ENCODE results near the gene TRIM44. TPM values are rescaled to one million over a fixed set of nuclear protein-coding genes. Genes with fewer than 3 reads are reported as not detected.

Gene TRIM44
- total and polyA plus RNA-seq, 10 of the 15 experiments (the other 5 are each of a cell fraction or from before 2014, with no cell fraction given): 6.7 to 93.0 (median 27.6) TPM

DNA sequence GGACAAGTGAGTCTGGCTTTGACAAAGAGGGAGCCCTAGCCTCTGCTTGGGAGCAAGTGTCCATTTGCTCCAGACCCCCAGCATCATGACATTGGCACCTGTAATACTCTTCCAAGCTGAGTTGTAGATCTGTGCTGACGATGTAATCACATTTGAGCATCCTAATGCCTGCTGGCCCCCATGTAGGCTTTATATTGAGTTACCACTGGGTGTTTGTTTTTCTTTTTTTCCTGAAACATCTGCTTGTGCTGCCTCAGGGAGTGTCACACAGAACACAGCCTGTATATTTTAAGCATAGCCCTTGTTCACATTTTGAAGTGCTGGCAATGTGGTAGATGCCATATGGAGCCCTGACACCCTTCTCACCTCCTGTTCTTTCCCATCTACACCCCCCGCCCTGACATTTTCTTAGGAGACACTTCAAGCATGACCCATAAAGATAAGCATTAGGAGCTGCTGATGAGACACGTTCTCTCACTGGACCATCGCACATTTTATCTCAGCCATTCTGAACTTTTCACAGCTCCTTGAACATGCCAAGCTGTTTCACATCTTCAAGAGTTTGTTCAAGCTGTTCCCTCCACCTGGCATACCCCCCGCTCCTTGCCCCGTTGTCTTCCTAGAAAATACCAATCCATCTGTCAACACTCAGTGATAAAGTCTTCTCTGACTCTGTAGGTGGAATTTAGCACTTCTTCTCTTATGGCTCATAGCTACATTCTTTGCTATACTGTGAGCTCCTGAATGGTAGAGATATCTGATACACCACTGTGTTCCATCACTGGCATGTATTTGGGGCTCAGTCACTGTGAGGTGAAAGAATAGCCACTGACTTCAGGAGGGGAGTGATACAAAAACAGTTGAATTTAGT lies 128.7 kb downstream of the TRIM44 start:
- no peaks in the 10 kb centered on the region for H3K27me3 ChIP-seq (replicated peaks in 1 of 2; ENCODE audit: control insufficient read depth in 2 of 2, insufficient read depth in 2 of 2, low read length in 1 of 2)
- H3K79me2 ChIP-seq (ENCODE audit: control insufficient read depth, insufficient read depth, low read length): peaks cover 4% of the 10 kb centered on the region
- H3K9ac ChIP-seq (ENCODE audit: control insufficient read depth, insufficient read depth, low read length): no peak overlapping the region
- BruUV-seq (replicated peaks): no TSS peak
- ATAC-seq (no peak), FAIRE-seq (no peak), DNase-seq (ENCODE audit: low read depth, low spot score) (no peak)
- H2AFZ ChIP-seq (ENCODE audit: control insufficient read depth, low read depth, low read length): no peak overlapping the region
- H3K4me2 ChIP-seq (ENCODE audit: control insufficient read depth, insufficient read depth): no peak overlapping the region
- 82% methylated on average over 6 of the region's 6 CpGs for WGBS (ENCODE audit: insufficient coverage, insufficient replicate concordance, low lambda C conversion rate, missing lambda C conversion rate)
- no peaks in the 10 kb centered on the region for H4K20me1 ChIP-seq (ENCODE audit: control insufficient read depth, insufficient read depth)
- H3K36me3 ChIP-seq (ENCODE audit: control insufficient read depth in 2 of 2, insufficient read depth in 2 of 2, low read length in 1 of 2): peaks cover 1 to 3% of the 10 kb centered on the region in 2 experiments; a peak in 2 of 4 replicates
- ChIA-PET RAD21 (ENCODE audit: unreplicated experiment) (interaction anchor here (0.8 to 3.1 kb wide), 3 partner anchors 11 to 265 kb away, joined by 3 to 12 read pairs (median 3); no protein-coding TSS in a partner anchor), SMC1A (ENCODE audit: uncharacterized antibody, unreplicated experiment) (interaction anchor here (1.0 to 3.1 kb wide), 2 partner anchors 10 to 177 kb away, joined by 3 to 21 read pairs; no protein-coding TSS in a partner anchor), CTCF (interaction anchor here (1.0 to 5.2 kb wide), 4 partner anchors 10 to 31 kb away, joined by 3 to 28 read pairs (median 6); no protein-coding TSS in a partner anchor), POLR2A (no interaction called here)
- in situ Hi-C loops (cut with MboI) (no loop called here), intact Hi-C loops (cut with micrococcal nuclease; ENCODE audit: unreplicated experiment) (no loop called here)
- peaks cover 5% of the 10 kb centered on the region; the same call in 1 of the 2 replicates for H3K4me1 ChIP-seq (ENCODE audit: control insufficient read depth, insufficient read depth, low read length)
- H3K27ac ChIP-seq (ENCODE audit: control insufficient read depth, insufficient read depth): no peak overlapping the region
- H3K4me3 ChIP-seq: no peak overlapping the region
- no peaks in the 10 kb centered on the region for H3K9me3 ChIP-seq (replicated peaks; ENCODE audit: control insufficient read depth, insufficient read depth, low read length)
- TF ChIP-seq, protein P1, sequence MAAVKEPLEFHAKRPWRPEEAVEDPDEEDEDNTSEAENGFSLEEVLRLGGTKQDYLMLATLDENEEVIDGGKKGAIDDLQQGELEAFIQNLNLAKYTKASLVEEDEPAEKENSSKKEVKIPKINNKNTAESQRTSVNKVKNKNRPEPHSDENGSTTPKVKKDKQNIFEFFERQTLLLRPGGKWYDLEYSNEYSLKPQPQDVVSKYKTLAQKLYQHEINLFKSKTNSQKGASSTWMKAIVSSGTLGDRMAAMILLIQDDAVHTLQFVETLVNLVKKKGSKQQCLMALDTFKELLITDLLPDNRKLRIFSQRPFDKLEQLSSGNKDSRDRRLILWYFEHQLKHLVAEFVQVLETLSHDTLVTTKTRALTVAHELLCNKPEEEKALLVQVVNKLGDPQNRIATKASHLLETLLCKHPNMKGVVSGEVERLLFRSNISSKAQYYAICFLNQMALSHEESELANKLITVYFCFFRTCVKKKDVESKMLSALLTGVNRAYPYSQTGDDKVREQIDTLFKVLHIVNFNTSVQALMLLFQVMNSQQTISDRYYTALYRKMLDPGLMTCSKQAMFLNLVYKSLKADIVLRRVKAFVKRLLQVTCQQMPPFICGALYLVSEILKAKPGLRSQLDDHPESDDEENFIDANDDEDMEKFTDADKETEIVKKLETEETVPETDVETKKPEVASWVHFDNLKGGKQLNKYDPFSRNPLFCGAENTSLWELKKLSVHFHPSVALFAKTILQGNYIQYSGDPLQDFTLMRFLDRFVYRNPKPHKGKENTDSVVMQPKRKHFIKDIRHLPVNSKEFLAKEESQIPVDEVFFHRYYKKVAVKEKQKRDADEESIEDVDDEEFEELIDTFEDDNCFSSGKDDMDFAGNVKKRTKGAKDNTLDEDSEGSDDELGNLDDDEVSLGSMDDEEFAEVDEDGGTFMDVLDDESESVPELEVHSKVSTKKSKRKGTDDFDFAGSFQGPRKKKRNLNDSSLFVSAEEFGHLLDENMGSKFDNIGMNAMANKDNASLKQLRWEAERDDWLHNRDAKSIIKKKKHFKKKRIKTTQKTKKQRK (IDR thresholded peaks at IDR 0.05; ENCODE audit: low read depth, low read length): no peak
- TF ChIP-seq KDM1A (IDR thresholded peaks at IDR 0.05; ENCODE audit: borderline replicate concordance) (no peak), CUX1 (IDR thresholded peaks at IDR 0.05; ENCODE audit: insufficient replicate concordance, low read depth, low read length) (no peak), ATF7 (IDR thresholded peaks at IDR 0.05; ENCODE audit: low read depth) (no peak), TAF1 (IDR thresholded peaks at IDR 0.05; ENCODE audit: borderline replicate concordance, low read depth, low read length) (no peak), CHD4 (IDR thresholded peaks at IDR 0.05) (no peak)
- TF ChIP-seq, protein P2, sequence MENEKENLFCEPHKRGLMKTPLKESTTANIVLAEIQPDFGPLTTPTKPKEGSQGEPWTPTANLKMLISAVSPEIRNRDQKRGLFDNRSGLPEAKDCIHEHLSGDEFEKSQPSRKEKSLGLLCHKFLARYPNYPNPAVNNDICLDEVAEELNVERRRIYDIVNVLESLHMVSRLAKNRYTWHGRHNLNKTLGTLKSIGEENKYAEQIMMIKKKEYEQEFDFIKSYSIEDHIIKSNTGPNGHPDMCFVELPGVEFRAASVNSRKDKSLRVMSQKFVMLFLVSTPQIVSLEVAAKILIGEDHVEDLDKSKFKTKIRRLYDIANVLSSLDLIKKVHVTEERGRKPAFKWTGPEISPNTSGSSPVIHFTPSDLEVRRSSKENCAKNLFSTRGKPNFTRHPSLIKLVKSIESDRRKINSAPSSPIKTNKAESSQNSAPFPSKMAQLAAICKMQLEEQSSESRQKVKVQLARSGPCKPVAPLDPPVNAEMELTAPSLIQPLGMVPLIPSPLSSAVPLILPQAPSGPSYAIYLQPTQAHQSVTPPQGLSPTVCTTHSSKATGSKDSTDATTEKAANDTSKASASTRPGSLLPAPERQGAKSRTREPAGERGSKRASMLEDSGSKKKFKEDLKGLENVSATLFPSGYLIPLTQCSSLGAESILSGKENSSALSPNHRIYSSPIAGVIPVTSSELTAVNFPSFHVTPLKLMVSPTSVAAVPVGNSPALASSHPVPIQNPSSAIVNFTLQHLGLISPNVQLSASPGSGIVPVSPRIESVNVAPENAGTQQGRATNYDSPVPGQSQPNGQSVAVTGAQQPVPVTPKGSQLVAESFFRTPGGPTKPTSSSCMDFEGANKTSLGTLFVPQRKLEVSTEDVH (IDR thresholded peaks at IDR 0.05; ENCODE audit: low read depth, partially characterized antibody): no peak
- TF ChIP-seq, protein P3, sequence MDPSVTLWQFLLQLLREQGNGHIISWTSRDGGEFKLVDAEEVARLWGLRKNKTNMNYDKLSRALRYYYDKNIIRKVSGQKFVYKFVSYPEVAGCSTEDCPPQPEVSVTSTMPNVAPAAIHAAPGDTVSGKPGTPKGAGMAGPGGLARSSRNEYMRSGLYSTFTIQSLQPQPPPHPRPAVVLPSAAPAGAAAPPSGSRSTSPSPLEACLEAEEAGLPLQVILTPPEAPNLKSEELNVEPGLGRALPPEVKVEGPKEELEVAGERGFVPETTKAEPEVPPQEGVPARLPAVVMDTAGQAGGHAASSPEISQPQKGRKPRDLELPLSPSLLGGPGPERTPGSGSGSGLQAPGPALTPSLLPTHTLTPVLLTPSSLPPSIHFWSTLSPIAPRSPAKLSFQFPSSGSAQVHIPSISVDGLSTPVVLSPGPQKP (IDR thresholded peaks at IDR 0.05; ENCODE audit: low read depth, low read length): no peak
